NCI-H345 (cell line): ENCODE results near the gene ARMC10.
"Not testable (repeated sequence)": the region's sequence is repeated elsewhere in the genome, so short reads cannot be mapped to it uniquely, and the experiment has no call there.

Experiments
- DNase-seq: peaks from one replicate; lab custom pipeline; 2025; lab: John Stamatoyannopoulos, UW

Gene ARMC10

DNA sequence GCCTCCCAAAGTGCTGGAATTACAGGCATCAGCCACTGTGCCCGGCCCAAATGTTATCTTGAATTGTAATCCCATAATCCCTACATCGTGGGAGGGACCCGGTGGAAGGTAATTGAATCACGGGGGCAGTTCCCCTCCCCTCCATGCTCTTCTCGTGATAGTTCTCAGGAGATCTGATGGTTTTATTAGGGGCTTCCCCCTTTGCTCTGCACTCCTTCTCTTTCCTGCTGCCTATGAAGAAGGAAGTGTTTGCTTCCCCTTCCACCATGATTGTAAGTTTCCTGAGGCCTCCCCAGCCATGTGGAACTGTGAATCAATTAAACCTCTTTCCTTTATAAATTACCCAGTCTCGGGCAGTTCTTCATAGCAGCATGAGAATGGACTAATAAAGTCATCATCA lies 3.3 kb downstream of the ARMC10 start:
- DNase-seq: not testable (repeated sequence)

- no peak for DNase-seq
Observed at GRCh38 chr7:103079836-103080235, 4.9 kb downstream of the ARMC10 start.

GRCh38 chr7:103080923-103081322 lies 6.0 kb downstream of the ARMC10 start:
- DNase-seq: no peak

DNA sequence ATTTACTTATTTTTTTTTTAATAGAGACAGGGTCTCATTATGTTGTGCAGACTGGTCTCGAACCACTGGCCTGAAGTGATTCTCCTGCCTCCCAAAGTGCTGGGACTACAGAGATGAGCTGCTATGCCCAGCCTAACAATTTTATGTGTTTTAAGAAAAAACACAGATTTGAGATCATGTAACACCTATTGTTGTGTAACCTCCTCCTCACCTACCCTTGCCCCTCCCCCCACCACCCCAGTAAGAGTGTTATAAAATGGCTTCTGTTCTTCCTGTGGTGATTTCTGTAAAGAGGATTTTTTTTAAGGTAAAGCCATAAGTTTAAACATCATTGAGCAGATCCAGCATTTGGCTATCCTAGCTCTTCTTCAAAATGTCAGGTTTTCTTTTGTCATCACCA lies 7.6 kb downstream of the ARMC10 start:
- DNase-seq: no peak

GRCh38 chr7:103083210-103083609 lies 8.3 kb downstream of the ARMC10 start:
- no peak for DNase-seq

GRCh38 chr7:103092321-103092720 lies 17.4 kb downstream of the ARMC10 start:
- DNase-seq: not testable (repeated sequence)

DNA sequence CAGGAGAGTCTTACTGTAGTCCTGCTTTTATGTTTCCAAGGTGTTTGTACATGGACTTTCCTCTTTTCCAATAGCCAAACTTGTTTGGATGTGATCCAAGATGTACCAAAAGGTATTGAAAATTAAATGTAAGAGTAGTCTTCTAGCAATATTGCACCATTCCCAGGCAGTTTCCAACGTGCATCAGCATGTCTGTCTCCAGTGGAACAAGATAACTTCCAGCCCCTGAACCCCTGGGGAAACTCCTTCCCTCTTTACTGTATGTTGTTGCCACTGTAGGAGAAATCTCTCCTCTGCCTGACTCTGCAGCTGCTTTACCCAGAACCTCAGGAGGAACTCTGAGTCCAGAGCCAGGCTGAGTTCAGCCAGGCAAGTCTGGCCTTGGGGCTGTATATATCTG lies 18.5 kb downstream of the ARMC10 start:
- no peak for DNase-seq

DNA sequence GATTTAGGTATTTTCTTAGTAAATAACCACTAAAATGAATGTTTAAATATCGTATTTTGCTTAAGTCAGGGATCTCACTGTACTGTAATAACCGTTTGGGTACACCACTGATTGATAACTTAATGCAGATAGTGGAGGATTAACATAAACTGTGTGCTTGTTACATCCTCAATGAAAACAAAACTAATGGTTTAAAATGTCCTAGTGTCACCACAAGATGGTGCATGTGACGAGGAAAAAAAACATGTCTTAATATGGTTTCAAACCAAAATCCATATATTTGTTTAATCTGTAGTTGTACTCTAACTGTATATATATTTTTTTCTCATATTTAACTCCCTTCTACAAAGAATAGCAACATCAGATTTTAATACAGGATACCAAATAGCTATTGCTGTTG lies 19.2 kb downstream of the ARMC10 start:
- no peak for DNase-seq

- not testable (repeated sequence) for DNase-seq
Observed at GRCh38 chr7:103095558-103095957, 20.6 kb downstream of the ARMC10 start.

- no peak for DNase-seq
Observed at GRCh38 chr7:103097041-103097440, 22.1 kb downstream of the ARMC10 start.

DNA sequence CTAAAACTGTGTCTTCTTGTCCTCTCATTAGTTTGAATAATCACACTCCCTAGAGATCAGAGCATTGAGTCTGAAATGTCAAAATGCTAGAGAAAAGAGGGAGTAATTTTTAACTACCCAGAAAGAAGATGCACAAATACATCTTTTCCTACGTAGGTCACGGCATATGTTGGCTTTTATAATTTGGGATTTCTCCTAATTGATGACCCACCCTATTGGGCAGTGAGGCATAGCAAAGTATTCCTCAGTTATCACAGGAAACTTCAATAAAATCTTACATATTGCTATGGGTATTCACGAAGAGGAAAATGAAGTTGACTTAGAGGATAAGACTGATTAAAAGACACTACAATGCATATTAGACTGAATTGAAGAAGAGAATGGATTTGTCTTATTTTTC lies 25.4 kb downstream of the ARMC10 start:
- no peak for DNase-seq

GRCh38 chr7:103101543-103101942 lies 26.6 kb downstream of the ARMC10 start:
- DNase-seq: no peak

- no peak for DNase-seq
Observed at GRCh38 chr7:103106005-103106702, 31.2 kb downstream of the ARMC10 start.

GRCh38 chr7:103106703-103107070 lies 31.7 kb downstream of the ARMC10 start:
- DNase-seq: not testable (repeated sequence)

GRCh38 chr7:103113164-103113563 lies 38.2 kb downstream of the ARMC10 start:
- DNase-seq: no peak

DNA sequence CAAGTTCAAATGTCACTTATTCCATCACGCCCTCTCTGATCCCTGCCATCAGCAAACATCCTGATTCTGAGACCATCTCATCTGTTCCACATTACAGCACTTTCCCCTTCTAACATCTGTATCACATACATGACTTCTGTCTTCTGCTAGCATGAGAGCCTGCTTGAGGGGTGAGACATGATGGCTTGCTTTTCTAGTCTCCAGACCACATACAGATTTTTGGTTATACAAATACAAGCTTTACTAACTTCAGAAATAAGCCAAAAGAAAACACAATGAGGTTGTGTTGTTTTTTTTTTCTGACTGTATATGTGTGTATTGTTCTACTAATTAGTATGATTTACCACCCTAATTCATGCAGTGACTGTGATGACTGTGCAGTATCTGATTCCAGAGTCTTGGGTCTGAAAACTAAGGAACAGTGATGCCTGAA lies 39.7 kb downstream of the ARMC10 start:
- no peak for DNase-seq

DNA sequence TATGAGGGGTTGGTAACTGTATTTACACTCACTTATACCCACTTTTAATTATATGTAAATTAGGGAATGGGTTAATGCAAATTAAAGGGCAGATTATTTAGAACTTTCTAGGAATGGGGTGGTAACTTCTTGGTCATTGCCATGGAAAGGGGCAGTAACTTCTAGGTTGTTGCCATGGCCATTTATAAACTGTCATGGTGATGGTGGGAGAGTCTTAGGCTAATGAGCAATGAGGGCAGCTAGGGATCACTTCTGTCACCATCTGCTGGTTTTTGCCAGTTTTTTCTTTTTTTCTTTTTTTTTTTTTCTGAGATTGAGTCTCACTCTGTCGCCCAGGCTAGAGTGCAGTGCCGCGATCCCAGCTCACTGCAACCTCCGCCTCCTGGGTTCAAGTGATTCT lies 40.8 kb downstream of the ARMC10 start:
- no peak for DNase-seq

- DNase-seq: no peak
Observed at GRCh38 chr7:103116511-103116910, 41.6 kb downstream of the ARMC10 start.

DNA sequence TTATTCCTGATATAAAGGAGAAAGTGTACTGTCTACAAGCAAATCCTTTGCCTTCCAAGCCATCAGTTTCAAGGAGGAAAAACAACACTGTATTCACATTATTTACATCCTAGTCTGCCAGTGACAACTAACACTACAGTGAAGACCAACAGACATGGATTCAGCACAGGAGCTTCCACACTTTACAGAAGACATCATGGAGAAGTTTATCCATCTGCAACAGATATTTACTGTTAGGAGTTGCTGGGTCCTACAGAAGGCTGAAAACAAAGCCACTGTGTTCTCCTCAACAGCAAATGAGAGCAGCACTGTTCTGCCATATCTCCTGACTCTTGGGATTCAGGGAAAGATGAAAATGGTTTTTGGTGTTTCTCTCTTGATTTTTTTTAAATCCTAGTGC lies 42.1 kb downstream of the ARMC10 start:
- no peak for DNase-seq

DNA sequence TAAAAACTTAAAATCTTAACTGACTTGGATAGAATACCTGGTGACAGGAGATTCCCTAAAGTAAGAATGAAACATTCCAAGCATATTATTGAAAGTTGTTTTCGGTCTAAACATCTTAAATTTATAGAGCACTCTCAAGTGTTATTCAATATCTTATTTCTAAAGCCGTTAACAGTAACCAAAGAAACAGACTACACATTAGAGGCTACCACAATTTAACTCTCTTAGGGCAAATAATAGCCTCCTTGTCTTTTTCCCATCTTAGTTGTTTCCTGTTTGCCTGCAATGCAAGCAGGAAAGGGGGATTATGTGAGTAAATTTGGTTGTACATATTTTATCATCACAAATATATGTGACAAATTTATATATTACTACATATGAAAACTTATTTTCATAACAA lies 42.5 kb downstream of the ARMC10 start:
- no peak for DNase-seq

DNA sequence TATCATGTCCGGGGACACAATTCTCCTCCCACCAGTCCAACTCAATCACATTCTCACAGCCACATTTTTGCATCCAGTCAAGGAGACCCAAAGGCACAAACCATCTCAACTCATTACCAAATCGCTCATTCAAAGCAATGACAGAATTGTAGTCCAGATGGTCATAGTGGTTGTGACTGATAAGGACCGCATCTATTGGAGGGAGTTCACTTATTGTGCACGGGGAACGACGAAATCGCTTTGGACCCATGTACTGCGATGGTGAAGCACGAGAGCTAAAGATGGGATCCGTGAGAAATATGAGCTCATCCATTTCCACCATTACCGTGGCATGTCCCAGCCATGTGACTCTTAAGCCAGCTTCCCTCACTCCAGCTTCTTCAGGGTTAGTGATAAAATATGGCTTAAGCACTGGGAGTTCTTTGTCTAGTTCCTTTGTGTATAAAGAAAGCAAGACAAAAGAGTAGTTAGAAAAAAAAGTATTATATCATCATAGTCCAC lies 44.9 kb downstream of the ARMC10 start:
- DNase-seq: no peak

DNA sequence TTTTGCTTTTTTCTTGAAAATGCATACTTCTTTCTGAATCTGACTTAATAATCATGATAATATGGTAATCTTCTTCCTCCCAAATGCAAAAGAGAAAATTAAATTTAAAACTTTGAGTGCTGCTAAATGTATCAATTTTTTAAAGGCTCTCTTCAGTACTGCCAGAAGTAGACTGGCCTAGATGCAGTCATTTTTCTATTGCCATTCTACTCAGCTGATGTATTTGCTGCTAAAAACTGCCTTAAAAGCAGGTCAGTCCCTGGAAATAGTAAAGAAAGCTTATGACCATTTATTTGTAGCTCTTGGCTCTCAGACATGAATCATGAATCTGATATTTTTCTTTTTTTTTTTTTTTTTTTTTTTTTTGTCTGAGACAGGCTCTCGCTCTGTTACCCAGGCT lies 45.4 kb downstream of the ARMC10 start:
- no peak for DNase-seq

DNA sequence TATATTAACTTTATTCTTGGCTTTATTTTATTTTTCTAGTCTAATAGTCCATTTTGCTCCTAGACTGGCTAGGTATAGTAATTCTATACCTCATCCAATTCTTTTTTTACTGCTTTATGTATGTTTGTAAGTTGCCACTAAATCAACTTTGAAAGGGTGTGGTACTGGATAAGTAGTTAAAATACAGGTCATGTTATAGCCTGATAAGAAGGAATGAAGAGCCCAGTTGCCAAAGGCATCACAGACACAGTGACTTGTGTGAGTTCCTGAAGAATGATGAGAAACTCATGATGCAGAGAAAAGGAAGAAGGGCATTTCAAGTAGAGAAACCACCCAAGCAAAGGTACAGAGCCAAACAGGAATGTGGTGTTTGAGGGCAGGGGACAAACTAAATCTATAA lies 46.7 kb downstream of the ARMC10 start:
- no peak for DNase-seq

DNA sequence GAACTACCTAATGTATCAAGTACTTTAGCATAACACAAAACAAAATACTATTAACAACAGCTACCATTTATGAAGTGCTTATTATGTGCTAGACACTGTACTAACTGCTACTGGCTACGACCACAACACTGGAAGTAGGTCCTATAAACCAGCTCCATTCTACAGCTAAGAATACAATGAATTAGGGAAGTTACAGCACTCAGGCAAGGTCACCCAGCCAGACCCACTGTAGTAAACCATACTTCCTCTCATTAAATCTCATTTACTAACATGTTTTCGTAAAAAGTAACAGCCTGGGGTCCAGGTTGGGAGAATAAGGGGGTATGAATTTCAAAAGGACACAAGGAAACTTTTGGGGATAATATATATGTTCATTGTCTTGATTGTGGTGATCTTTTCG lies 48.6 kb downstream of the ARMC10 start:
- no peak for DNase-seq
